H9 (cell line): ENCODE results near the gene HOMER3. TPM values are rescaled to one million over a fixed set of nuclear protein-coding genes. Genes with fewer than 3 reads are reported as not detected.

Experiments
- DNase-seq: peaks from one replicate; pipeline ENCODE4 v3.0.0-alpha.2; 2017
- H2AFZ ChIP-seq: one replicate; pipeline ENCODE4 v1.6.1; 2013; ENCODE audit warnings: mild to moderate bottlenecking, low read length, control low read depth, moderate library complexity
- H2AK5ac ChIP-seq: 2 replicates; pipeline ENCODE4 v1.6.1; 2013; ENCODE audit warnings: low read length, control low read depth, mixed read lengths; ENCODE audit not compliant: insufficient read length
- H2BK120ac ChIP-seq: one replicate; pipeline ENCODE4 v1.6.1; 2013; ENCODE audit warnings: low read depth, mild to moderate bottlenecking, low read length, control low read depth, inconsistent platforms; ENCODE audit not compliant: poor library complexity, severe bottlenecking
- H2BK12ac ChIP-seq: 2 replicates; pipeline ENCODE4 v1.6.1; 2013; ENCODE audit warnings: low read length, control low read depth, mixed read lengths, low read depth; ENCODE audit not compliant: insufficient read length
- H2BK15ac ChIP-seq: 2 replicates; pipeline ENCODE4 v1.6.1; 2013; ENCODE audit warnings: low read depth, low read length, control low read depth
- H2BK20ac ChIP-seq: one replicate; pipeline ENCODE4 v1.6.1; 2013; ENCODE audit warnings: low read depth, mild to moderate bottlenecking, low read length, control low read depth, inconsistent platforms; ENCODE audit not compliant: poor library complexity, severe bottlenecking
- H2BK5ac ChIP-seq: 2 replicates; pipeline ENCODE4 v1.6.1; 2013; ENCODE audit warnings: low read length, control low read depth, mixed read lengths; ENCODE audit not compliant: insufficient read length
- H3K14ac ChIP-seq: 2 replicates; pipeline ENCODE4 v1.6.1; 2013; ENCODE audit warnings: low read length, control low read depth; ENCODE audit not compliant: insufficient read depth
- H3K18ac ChIP-seq: 2 replicates; pipeline ENCODE4 v1.6.1; 2013; ENCODE audit warnings: low read depth, mild to moderate bottlenecking, mixed read lengths, low read length, control low read depth; ENCODE audit not compliant: insufficient read length
- H3K23ac ChIP-seq: 2 replicates; pipeline ENCODE4 v1.6.1; 2013; ENCODE audit warnings: low read length, control low read depth, mixed read lengths, low read depth; ENCODE audit not compliant: insufficient read length
- H3K23me2 ChIP-seq: 2 replicates; pipeline ENCODE4 v1.6.1; 2013; ENCODE audit warnings: low read depth, mild to moderate bottlenecking, mixed read lengths, low read length, control low read depth; ENCODE audit not compliant: insufficient read length, poor library complexity, severe bottlenecking
- H3K27ac ChIP-seq: 2 replicates; pipeline ENCODE4 v1.5.1; 2013; ENCODE audit warnings: low read length, control low read depth, mixed read lengths, low read depth; ENCODE audit not compliant: insufficient read length
- H3K27me3 ChIP-seq: 2 replicates; pipeline ENCODE4 v1.6.1; 2013; ENCODE audit warnings: low read length, control low read depth, inconsistent platforms; ENCODE audit not compliant: insufficient read depth
- H3K4ac ChIP-seq: 2 replicates; pipeline ENCODE4 v1.6.1; 2013; ENCODE audit warnings: low read depth, mild to moderate bottlenecking, control low read depth, inconsistent platforms, low read length, moderate library complexity
- H3K4me1 ChIP-seq: 2 replicates; pipeline ENCODE4 v1.6.1; 2013; ENCODE audit warnings: low read length, control low read depth, inconsistent platforms; ENCODE audit not compliant: insufficient read depth
- H3K4me2 ChIP-seq: 2 replicates; pipeline ENCODE4 v1.6.1; 2013; ENCODE audit warnings: low read length, control low read depth, mixed read lengths; ENCODE audit not compliant: insufficient read length, insufficient read depth
- H3K56ac ChIP-seq: 2 replicates; pipeline ENCODE4 v1.6.1; 2013; ENCODE audit warnings: low read depth, mild to moderate bottlenecking, mixed read lengths, low read length, control low read depth; ENCODE audit not compliant: insufficient read length
- H3K79me1 ChIP-seq: 2 replicates; pipeline ENCODE4 v1.6.1; 2013; ENCODE audit warnings: low read depth, mild to moderate bottlenecking, moderate library complexity, low read length, control low read depth, inconsistent platforms; ENCODE audit not compliant: insufficient read depth, poor library complexity, severe bottlenecking
- H3K79me2 ChIP-seq: 2 replicates; pipeline ENCODE4 v1.6.1; 2013; ENCODE audit warnings: low read length, control low read depth, inconsistent platforms; ENCODE audit not compliant: insufficient read depth
- H3K9ac ChIP-seq: 2 replicates; pipeline ENCODE4 v1.6.1; 2013; ENCODE audit warnings: low read length, control low read depth, mixed read lengths; ENCODE audit not compliant: insufficient read length; ENCODE audit errors: extremely low read depth
- H3K9me3 ChIP-seq: one replicate; pipeline ENCODE4 v1.6.1; 2013; ENCODE audit warnings: low read depth, low read length, inconsistent platforms; ENCODE audit not compliant: control insufficient read depth
- H3T11ph ChIP-seq: one replicate; pipeline ENCODE4 v1.6.1; 2013; ENCODE audit warnings: mild to moderate bottlenecking, low read length, control low read depth, inconsistent platforms
- H4K20me1 ChIP-seq: one replicate; pipeline ENCODE4 v1.6.1; 2013; ENCODE audit not compliant: control insufficient read depth, insufficient read length, insufficient read depth
- H4K5ac ChIP-seq: 2 replicates; pipeline ENCODE4 v1.6.1; 2013; ENCODE audit warnings: low read depth, mild to moderate bottlenecking, mixed read lengths, low read length, control low read depth; ENCODE audit not compliant: insufficient read length
- H4K8ac ChIP-seq: replicated peaks from 2 replicates; pipeline ENCODE4 v1.6.1; 2013; ENCODE audit warnings: low read length, control low read depth, mixed read lengths, low read depth; ENCODE audit not compliant: insufficient read length
- H4K91ac ChIP-seq: 2 replicates; pipeline ENCODE4 v1.6.1; 2013; ENCODE audit warnings: low read depth, mild to moderate bottlenecking, moderate library complexity, mixed read lengths, low read length, control low read depth; ENCODE audit not compliant: insufficient read length
- H3K27ac Mint-ChIP-seq, 3 experiments: 2 replicates in 2 of 3; 3 replicates in 1 of 3; pipeline ENCODE4 v1.8.0; 2020 to 2021; ENCODE audit warnings: mixed read lengths in 3 of 3, mild to moderate bottlenecking in 1 of 3, moderate library complexity in 1 of 3
- H3K27me3 Mint-ChIP-seq: 2 replicates; pipeline ENCODE4 v1.8.0; 2021; ENCODE audit warnings: low read depth, mild to moderate bottlenecking, moderate library complexity, mixed read lengths
- H3K36me3 Mint-ChIP-seq, 3 experiments: 2 replicates in 2 of 3; 3 replicates in 1 of 3; pipeline ENCODE4 v1.8.0; 2020 to 2021; ENCODE audit warnings: low read depth in 3 of 3, mixed read lengths in 3 of 3; ENCODE audit not compliant: insufficient read depth in 1 of 3
- H3K4me1 Mint-ChIP-seq, 2 experiments: 2 replicates each; pipeline ENCODE4 v1.8.0; 2020; ENCODE audit warnings: mixed read lengths in 2 of 2
- H3K4me3 Mint-ChIP-seq, 2 experiments: 2 replicates in 1 of 2; 3 replicates in 1 of 2; pipeline ENCODE4 v1.8.0; 2020 to 2021; ENCODE audit warnings: mild to moderate bottlenecking in 2 of 2, mixed read lengths in 2 of 2, moderate library complexity in 1 of 2
- H3K9me3 Mint-ChIP-seq, 2 experiments: 2 replicates in 1 of 2; 3 replicates in 1 of 2; pipeline ENCODE4 v1.8.0; 2020; ENCODE audit warnings: mild to moderate bottlenecking in 2 of 2, mixed read lengths in 2 of 2, moderate library complexity in 1 of 2
- CTCF ChIP-seq: fragments of 200-600 bp; sonication (generic); conservative IDR thresholded peaks from 3 replicates; pipeline ENCODE4 v1.8.0; 2021; ENCODE audit warnings: antibody characterized with exemption, mild to moderate bottlenecking
- WGBS: extraction: QIAGEN DNeasy Blood & Tissue Kit; methylation state at CpG from one replicate; pipeline ENCODE4 v1.1.7; 2013; ENCODE audit warnings: missing lambda C conversion rate, low lambda C conversion rate, mixed read lengths; ENCODE audit not compliant: insufficient read length; ENCODE audit errors: extremely low coverage; 5-methylcytosine and 5-hydroxymethylcytosine counted together
- total RNA-seq: library from RNA; stranded (reverse); gene quantifications from 2 replicates; pipeline ENCODE4 v1.2.1, GENCODE V29; 2021

The HOMER3 gene
- total RNA-seq, 1 experiment from 2014 or later: 20.2 TPM

GRCh38 chr19:18933297-18933696 lies 7.7 kb downstream of the HOMER3 start:
- H3K36me3 Mint-ChIP-seq: peaks cover 8 to 33% (median 19%) of the 10 kb centered on the region in 3 experiments

More at GRCh38 chr19:18933297-18933696, 7.7 kb downstream of the HOMER3 start:
- H3K27ac ChIP-seq: no peak overlapping the region
- H2AFZ ChIP-seq: no peak overlapping the region
- no peak overlapping the region for H3K18ac ChIP-seq
- H3K79me2 ChIP-seq: no peaks in the 10 kb centered on the region
- no peaks in the 10 kb centered on the region for H3K9me3 ChIP-seq
- no peak overlapping the region for H2BK15ac ChIP-seq
- no peak overlapping the region for H4K8ac ChIP-seq
- H3K4me3 Mint-ChIP-seq: peak overlapping the region; percentile 75 to 86
- no CpG with 5 or more reads among the region's 13 CpGs for WGBS
- no peak overlapping the region for H2BK120ac ChIP-seq
- no peaks in the 10 kb centered on the region; a peak in 1 of 5 replicates for H3K9me3 Mint-ChIP-seq
- no peaks in the 10 kb centered on the region for H3K27me3 ChIP-seq
- H3K9ac ChIP-seq: no peak overlapping the region
- H3K23ac ChIP-seq: no peak overlapping the region
- H4K91ac ChIP-seq: no peak overlapping the region
- H3K4ac ChIP-seq: no peak overlapping the region
- no peak overlapping the region for H3T11ph ChIP-seq
- no peak overlapping the region for H2BK12ac ChIP-seq
- DNase-seq: no peak
- H3K14ac ChIP-seq: no peak overlapping the region
- no peaks in the 10 kb centered on the region for H4K20me1 ChIP-seq
- H3K4me2 ChIP-seq: peak overlapping the region; percentile 59
- no peak overlapping the region for H2BK5ac ChIP-seq
- H3K56ac ChIP-seq: no peak overlapping the region
- peaks cover 4 to 13% of the 10 kb centered on the region in 2 experiments for H3K4me1 Mint-ChIP-seq
- no peaks in the 10 kb centered on the region; the same call in none of the 2 replicates for H3K27me3 Mint-ChIP-seq
- no peak overlapping the region for H4K5ac ChIP-seq
- H3K27ac Mint-ChIP-seq: no peak overlapping the region
- H2AK5ac ChIP-seq: no peak overlapping the region
- no peak overlapping the region for H2BK20ac ChIP-seq
- H3K79me1 ChIP-seq: no peaks in the 10 kb centered on the region
- H3K4me1 ChIP-seq: no peaks in the 10 kb centered on the region
- no peak for TF ChIP-seq CTCF
- H3K23me2 ChIP-seq: peaks cover 3% of the 10 kb centered on the region
